WTC11 (cell line): Measurements from ENCODE around the gene CMA1. TPM values are rescaled to one million over a fixed set of nuclear protein-coding genes. Genes with fewer than 3 reads are reported as not detected.
"Not testable (repeated sequence)": the region's sequence is repeated elsewhere in the genome, so short reads cannot be mapped to it uniquely, and the experiment has no call there.

Experiments used
- ATAC-seq: fragments of 200-7000 bp; cut with Tn5 transposase; 2 replicates; pipeline ENCODE4 v1.10.0; 2021; ENCODE audit warnings: mild to moderate bottlenecking, moderate library complexity
- CTCF ChIA-PET: fragments of 300-600 bp; sonication (Branson Sonifier 250); formaldehyde crosslinking; loops from one replicate; lab custom pipeline; 2021; ENCODE audit warnings: antibody characterized with exemption; lab: Charles Lee
- POLR2A ChIA-PET: fragments of 350-600 bp; sonication (Branson Sonifier 250); formaldehyde crosslinking; loops from one replicate; lab custom pipeline; 2021; ENCODE audit warnings: antibody characterized with exemption; lab: Charles Lee
- DNase-seq: peaks from one replicate; pipeline ENCODE4 v3.0.0; 2021; ENCODE audit warnings: low spot score
- H3K27ac Mint-ChIP-seq: 2 replicates; pipeline ENCODE4 v1.8.0; 2021; ENCODE audit warnings: mixed read lengths
- H3K27me3 Mint-ChIP-seq: 2 replicates; pipeline ENCODE4 v1.8.0; 2021; ENCODE audit warnings: low read depth, mild to moderate bottlenecking, moderate library complexity, mixed read lengths
- H3K36me3 Mint-ChIP-seq: 2 replicates; pipeline ENCODE4 v1.8.0; 2021; ENCODE audit warnings: mixed read lengths
- H3K4me1 Mint-ChIP-seq: 2 replicates; pipeline ENCODE4 v1.8.0; 2022; ENCODE audit warnings: mixed read lengths
- H3K4me3 Mint-ChIP-seq: 2 replicates; pipeline ENCODE4 v1.8.0; 2021; ENCODE audit warnings: mild to moderate bottlenecking, moderate library complexity, mixed read lengths
- H3K9me3 Mint-ChIP-seq: 2 replicates; pipeline ENCODE4 v1.8.0; 2021; ENCODE audit warnings: mixed read lengths
- ATF2 ChIP-seq: sonication (generic); formaldehyde crosslinking; IDR thresholded peaks from 2 replicates; pipeline ENCODE4 v1.8.1; 2022; ENCODE audit warnings: low read depth, missing genetic modification reagents, borderline replicate concordance
- CREB1 ChIP-seq: sonication (generic); formaldehyde crosslinking; IDR thresholded peaks from 2 replicates; pipeline ENCODE4 v1.8.0; 2023; ENCODE audit warnings: mild to moderate bottlenecking, missing genetic modification reagents
- CREM ChIP-seq: sonication (generic); formaldehyde crosslinking; IDR thresholded peaks from 2 replicates; pipeline ENCODE4 v1.8.1; 2022; ENCODE audit warnings: mild to moderate bottlenecking, missing genetic modification reagents, moderate library complexity
- E2F1 ChIP-seq: sonication (generic); formaldehyde crosslinking; IDR thresholded peaks from 2 replicates; pipeline ENCODE4 v1.8.0; 2022; ENCODE audit warnings: mild to moderate bottlenecking, missing genetic modification reagents
- ESRRA ChIP-seq: sonication (generic); formaldehyde crosslinking; IDR thresholded peaks from 2 replicates; pipeline ENCODE4 v1.8.1; 2022; ENCODE audit warnings: mild to moderate bottlenecking, missing genetic modification reagents, borderline replicate concordance
- GABPB1 ChIP-seq: sonication (generic); formaldehyde crosslinking; IDR thresholded peaks from 2 replicates; pipeline ENCODE4 v1.8.1; 2023; ENCODE audit warnings: mild to moderate bottlenecking, missing genetic modification reagents
- GRHL2 ChIP-seq: fragments of 250-450 bp; sonication (Bioruptor Pico); IDR thresholded peaks from 2 replicates; pipeline ENCODE4 v1.8.0; 2022; ENCODE audit warnings: mild to moderate bottlenecking, moderate library complexity; ENCODE audit not compliant: insufficient replicate concordance, severe bottlenecking
- HMGA2 ChIP-seq: fragments of 250-450 bp; sonication (Bioruptor Pico); IDR thresholded peaks from 2 replicates; pipeline ENCODE4 v1.4.0; 2021; ENCODE audit warnings: mild to moderate bottlenecking, moderate library complexity
- IRF2 ChIP-seq: sonication (generic); formaldehyde crosslinking; IDR thresholded peaks from 2 replicates; pipeline ENCODE4 v1.8.0; 2022; ENCODE audit warnings: low read depth, missing genetic modification reagents, borderline replicate concordance
- MLX ChIP-seq: sonication (generic); formaldehyde crosslinking; IDR thresholded peaks from 2 replicates; pipeline ENCODE4 v1.8.1; 2023; ENCODE audit warnings: mild to moderate bottlenecking, missing genetic modification reagents, moderate library complexity
- MXD4 ChIP-seq: fragments of 250-450 bp; sonication (Bioruptor Pico); IDR thresholded peaks from 2 replicates; pipeline ENCODE4 v1.8.0; 2021; ENCODE audit warnings: mild to moderate bottlenecking, moderate library complexity, borderline replicate concordance
- MYBL2 ChIP-seq: sonication (generic); formaldehyde crosslinking; IDR thresholded peaks from 2 replicates; pipeline ENCODE4 v1.8.1; 2023; ENCODE audit warnings: mild to moderate bottlenecking, moderate library complexity, missing genetic modification reagents
- NFATC4 ChIP-seq: fragments of 250-450 bp; sonication (Bioruptor Pico); IDR thresholded peaks from 2 replicates; pipeline ENCODE4 v1.9.0; 2021; ENCODE audit warnings: mild to moderate bottlenecking
- NFYB ChIP-seq: sonication (generic); formaldehyde crosslinking; conservative IDR thresholded peaks from 2 replicates; pipeline ENCODE4 v1.8.0; 2022; ENCODE audit warnings: low read depth, missing genetic modification reagents
- NR3C1 ChIP-seq: sonication (generic); formaldehyde crosslinking; conservative IDR thresholded peaks from 2 replicates; pipeline ENCODE4 v1.8.1; 2023; ENCODE audit warnings: low read depth, mild to moderate bottlenecking, missing genetic modification reagents
- SMAD3 ChIP-seq: sonication (generic); formaldehyde crosslinking; IDR thresholded peaks from 2 replicates; pipeline ENCODE4 v1.8.0; 2022; ENCODE audit warnings: missing genetic modification reagents, mild to moderate bottlenecking, borderline replicate concordance
- SOX15 ChIP-seq: fragments of 250-450 bp; sonication (Bioruptor Pico); IDR thresholded peaks from 2 replicates; pipeline ENCODE4 v1.9.0; 2021; ENCODE audit warnings: mild to moderate bottlenecking
- SP1 ChIP-seq: sonication (generic); formaldehyde crosslinking; conservative IDR thresholded peaks from 2 replicates; pipeline ENCODE4 v1.8.1; 2022; ENCODE audit warnings: missing genetic modification reagents
- TEAD1 ChIP-seq: sonication (generic); formaldehyde crosslinking; IDR thresholded peaks from 2 replicates; pipeline ENCODE4 v1.8.0; 2022; ENCODE audit warnings: mild to moderate bottlenecking, missing genetic modification reagents
- TP53 ChIP-seq: sonication (generic); formaldehyde crosslinking; IDR thresholded peaks from 2 replicates; pipeline ENCODE4 v1.8.1; 2023; ENCODE audit warnings: mild to moderate bottlenecking, missing genetic modification reagents
- USF2 ChIP-seq: sonication (generic); formaldehyde crosslinking; IDR thresholded peaks from 2 replicates; pipeline ENCODE4 v1.8.1; 2023; ENCODE audit warnings: mild to moderate bottlenecking, missing genetic modification reagents, moderate library complexity
- ZBTB21 ChIP-seq: sonication (generic); formaldehyde crosslinking; IDR thresholded peaks from 2 replicates; pipeline ENCODE4 v1.8.1; 2023; ENCODE audit warnings: mild to moderate bottlenecking, missing genetic modification reagents, borderline replicate concordance
- ZNF121 ChIP-seq: sonication (generic); formaldehyde crosslinking; IDR thresholded peaks from 2 replicates; pipeline ENCODE4 v1.8.0; 2023; ENCODE audit warnings: missing genetic modification reagents
- ZNF138 ChIP-seq: sonication (generic); formaldehyde crosslinking; conservative IDR thresholded peaks from 2 replicates; pipeline ENCODE4 v1.8.1; 2022; ENCODE audit warnings: mild to moderate bottlenecking, moderate library complexity, missing genetic modification reagents
- ZNF219 ChIP-seq: sonication (generic); formaldehyde crosslinking; IDR thresholded peaks from 2 replicates; pipeline ENCODE4 v1.8.0; 2023; ENCODE audit warnings: missing genetic modification reagents, mild to moderate bottlenecking, borderline replicate concordance
- ZNF416 ChIP-seq: fragments of 250-450 bp; sonication (Bioruptor Pico); IDR thresholded peaks from 2 replicates; pipeline ENCODE4 v1.9.0; 2021; ENCODE audit warnings: mild to moderate bottlenecking, inconsistent platforms
- ZNF423 ChIP-seq: fragments of 250-450 bp; sonication (Bioruptor Pico); IDR thresholded peaks from 2 replicates; pipeline ENCODE4 v2.1.2; 2022; ENCODE audit warnings: mild to moderate bottlenecking, moderate library complexity
- ZNF671 ChIP-seq: fragments of 250-450 bp; sonication (Bioruptor Pico); IDR thresholded peaks from 2 replicates; pipeline ENCODE4 v1.8.0; 2021; ENCODE audit warnings: mild to moderate bottlenecking
- total RNA-seq: library from RNA; stranded (reverse); gene quantifications from 3 replicates; pipeline ENCODE4 v1.2.3, GENCODE V29; 2021
- TF ChIP-seq, protein P1 (sequence below): sonication (generic); formaldehyde crosslinking; IDR thresholded peaks from 2 replicates; pipeline ENCODE4 v1.8.1; 2022; ENCODE audit warnings: mild to moderate bottlenecking, moderate library complexity, missing genetic modification reagents
- TF ChIP-seq, protein P2 (sequence below): sonication (generic); formaldehyde crosslinking; IDR thresholded peaks from 2 replicates; pipeline ENCODE4 v1.8.1; 2023; ENCODE audit warnings: mild to moderate bottlenecking, missing genetic modification reagents

Gene CMA1
- total RNA-seq, 1 experiment from 2014 or later: not detected

DNA sequence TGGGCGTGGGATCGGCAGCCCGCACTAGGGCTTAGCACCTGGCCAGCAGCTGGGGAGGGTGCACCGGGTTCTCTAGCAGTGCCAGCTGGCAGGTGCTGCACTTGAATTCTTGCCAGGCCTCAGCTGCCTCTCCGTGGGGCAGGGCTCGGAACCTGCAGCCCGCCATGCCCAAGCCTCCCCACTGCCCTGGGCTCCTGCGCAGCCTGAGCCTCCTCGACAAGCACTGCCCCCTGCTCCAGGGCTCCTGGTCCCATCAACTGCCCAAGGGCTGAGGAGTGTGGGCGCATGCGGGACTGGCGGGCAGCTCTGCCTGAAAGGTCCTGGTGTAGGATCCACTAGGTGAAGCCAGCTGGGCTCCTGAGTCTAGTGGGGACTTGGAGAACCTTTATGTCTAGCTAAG lies 34.9 kb downstream of the CMA1 start (continued):
- no peak for TF ChIP-seq ESRRA (CRISPR knock-in tag)
- no peak for TF ChIP-seq NR3C1 (CRISPR knock-in tag)
- TF ChIP-seq SMAD3 (CRISPR knock-in tag): no peak
- no peak for TF ChIP-seq CREB1 (CRISPR knock-in tag)
- no peak for TF ChIP-seq ZBTB21
- no peak for TF ChIP-seq NFATC4 (CRISPR knock-in tag)
- no peak for TF ChIP-seq ZNF671 (CRISPR knock-in tag)
- TF ChIP-seq MXD4: no peak
- no peak for TF ChIP-seq TP53 (CRISPR knock-in tag)
- no peak for TF ChIP-seq ATF2
- no peak for TF ChIP-seq CREM (CRISPR knock-in tag)
- no peak for TF ChIP-seq HMGA2
- no peak for TF ChIP-seq GRHL2
- TF ChIP-seq ZNF416 (CRISPR knock-in tag): no peak

DNA sequence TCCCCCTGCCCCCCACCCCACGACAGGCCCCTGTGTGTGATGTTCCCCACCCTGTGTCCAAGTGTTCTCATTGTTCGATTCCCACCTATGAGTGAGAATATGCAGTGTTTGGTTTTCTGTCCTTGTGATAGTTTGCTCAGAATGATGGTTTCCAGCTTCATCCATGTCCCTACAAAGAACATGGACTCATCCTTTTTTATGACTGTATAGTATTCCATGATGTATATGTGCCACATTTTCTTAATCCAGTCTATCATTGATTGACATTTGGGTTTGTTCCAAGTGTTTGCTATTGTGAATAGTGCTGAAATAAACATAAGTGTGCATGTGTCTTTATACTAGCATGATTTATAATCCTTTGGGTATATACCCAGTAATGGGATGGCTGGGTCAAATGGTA lies 37.6 kb downstream of the CMA1 start:
- H3K36me3 Mint-ChIP-seq, CTCF ChIA-PET, DNase-seq, H3K4me3 Mint-ChIP-seq, ATAC-seq, H3K27me3 Mint-ChIP-seq, H3K27ac Mint-ChIP-seq, H3K4me1 Mint-ChIP-seq: not testable (repeated sequence)
- POLR2A ChIA-PET: interaction anchor here (0.6 kb wide), 1 partner anchor 157 kb away, joined by 4 read pairs; no protein-coding TSS in a partner anchor
- peaks cover 22% of the 10 kb centered on the region for H3K9me3 Mint-ChIP-seq

GRCh38 chr14:24465805-24466204 lies 42.3 kb downstream of the CMA1 start:
- Mint-ChIP-seq H3K4me1 (peaks cover 3% of the 10 kb centered on the region), H3K4me3 (no peak overlapping the region), H3K9me3 (peaks cover 10% of the 10 kb centered on the region), H3K27ac (no peak overlapping the region), H3K36me3 (no peaks in the 10 kb centered on the region), H3K27me3 (peaks cover 5% of the 10 kb centered on the region; the same call in 1 of the 2 replicates)
- DNase-seq (no peak), ATAC-seq (no peak)
- ChIA-PET POLR2A (no interaction called here), CTCF (interaction anchor here (0.7 kb wide), 1 partner anchor 86 kb away, joined by 3 read pairs; no protein-coding TSS in a partner anchor)
- no peak for TF ChIP-seq ZBTB21
- TF ChIP-seq MYBL2: no peak
- no peak for TF ChIP-seq ZNF138 (CRISPR knock-in tag)
- TF ChIP-seq ATF2: no peak
- no peak for TF ChIP-seq SOX15 (CRISPR knock-in tag)
- no peak for TF ChIP-seq ZNF121 (CRISPR knock-in tag)
- TF ChIP-seq, protein P1, sequence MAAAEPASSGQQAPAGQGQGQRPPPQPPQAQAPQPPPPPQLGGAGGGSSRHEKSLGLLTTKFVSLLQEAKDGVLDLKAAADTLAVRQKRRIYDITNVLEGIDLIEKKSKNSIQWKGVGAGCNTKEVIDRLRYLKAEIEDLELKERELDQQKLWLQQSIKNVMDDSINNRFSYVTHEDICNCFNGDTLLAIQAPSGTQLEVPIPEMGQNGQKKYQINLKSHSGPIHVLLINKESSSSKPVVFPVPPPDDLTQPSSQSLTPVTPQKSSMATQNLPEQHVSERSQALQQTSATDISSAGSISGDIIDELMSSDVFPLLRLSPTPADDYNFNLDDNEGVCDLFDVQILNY: no peak
- TF ChIP-seq USF2 (CRISPR knock-in tag): no peak
- no peak for TF ChIP-seq ZNF219 (CRISPR knock-in tag)
- TF ChIP-seq E2F1 (CRISPR knock-in tag): no peak
- TF ChIP-seq, protein P2, sequence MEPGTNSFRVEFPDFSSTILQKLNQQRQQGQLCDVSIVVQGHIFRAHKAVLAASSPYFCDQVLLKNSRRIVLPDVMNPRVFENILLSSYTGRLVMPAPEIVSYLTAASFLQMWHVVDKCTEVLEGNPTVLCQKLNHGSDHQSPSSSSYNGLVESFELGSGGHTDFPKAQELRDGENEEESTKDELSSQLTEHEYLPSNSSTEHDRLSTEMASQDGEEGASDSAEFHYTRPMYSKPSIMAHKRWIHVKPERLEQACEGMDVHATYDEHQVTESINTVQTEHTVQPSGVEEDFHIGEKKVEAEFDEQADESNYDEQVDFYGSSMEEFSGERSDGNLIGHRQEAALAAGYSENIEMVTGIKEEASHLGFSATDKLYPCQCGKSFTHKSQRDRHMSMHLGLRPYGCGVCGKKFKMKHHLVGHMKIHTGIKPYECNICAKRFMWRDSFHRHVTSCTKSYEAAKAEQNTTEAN (CRISPR knock-in tag): no peak
- no peak for TF ChIP-seq SP1 (CRISPR knock-in tag)
- no peak for TF ChIP-seq GABPB1 (CRISPR knock-in tag)
- TF ChIP-seq ZNF423 (CRISPR knock-in tag): no peak
- TF ChIP-seq CREM (CRISPR knock-in tag): no peak
- TF ChIP-seq TEAD1: no peak
- no peak for TF ChIP-seq MLX
- no peak for TF ChIP-seq IRF2
- no peak for TF ChIP-seq NFYB (CRISPR knock-in tag)
